ENCODE results near the gene UBA1. TPM values are rescaled to one million over a fixed set of nuclear protein-coding genes. Genes with fewer than 3 reads are reported as not detected.

Gene UBA1
- total RNA-seq (2016; rRNA removed; fragmentation: Illumina TruSeq; extraction: Trizol) (93.3 and 95.6 TPM in 2 replicates), polyA plus RNA-seq (2011; rRNA removed) (129 and 146 TPM in 2 replicates), polyA minus RNA-seq (2011; rRNA and poly(A)+ RNA removed; ENCODE audit: low replicate concordance) (280 and 721 TPM in 2 replicates), Bru-seq, nascent RNA (percentile 82 among the genes with signal in this experiment), BruChase-seq, experiment 1, labeled RNA remaining after a 6-hour chase (percentile 94 among the genes with signal in this experiment), BruChase-seq, experiment 2, labeled RNA remaining after a 2-hour chase (percentile 92 among the genes with signal in this experiment)
- 5.4 and 7.1 TPM in 2 replicates for total RNA-seq (2016; cell fraction: cytosol; rRNA removed; fragmentation: Illumina TruSeq; extraction: Trizol; ENCODE audit: low read depth)
- total RNA-seq (2016; cell fraction: insoluble cytoplasmic fraction; rRNA removed; fragmentation: Illumina TruSeq; extraction: Trizol), result 77.7 and 94.2 TPM in 2 replicates
- 18.1 and 19.1 TPM in 2 replicates for total RNA-seq (2016; cell fraction: membrane; rRNA removed; fragmentation: Illumina TruSeq; extraction: Trizol)
- total RNA-seq (2016; cell fraction: nucleus; rRNA removed; fragmentation: Illumina TruSeq; extraction: Trizol), result 55.6 and 61.3 TPM in 2 replicates
- polyA plus RNA-seq (2011; cell fraction: cytosol; rRNA removed), result 77.3 and 97.9 TPM in 2 replicates
- 223 and 227 TPM in 2 replicates for polyA plus RNA-seq (2011; cell fraction: nucleus; rRNA removed)
- 84.6 and 94.4 TPM in 2 replicates for polyA plus RNA-seq (2012)
- polyA plus RNA-seq (2016; cell fraction: cytosol; fragmentation: Illumina TruSeq; extraction: Trizol; ENCODE audit: low read depth), result 4.8 and 5.6 TPM in 2 replicates
- polyA plus RNA-seq (2016; cell fraction: insoluble cytoplasmic fraction; fragmentation: Illumina TruSeq; extraction: Trizol; ENCODE audit: low read depth), result 93.8 and 120 TPM in 2 replicates
- 10.0 and 13.0 TPM in 2 replicates for polyA plus RNA-seq (2016; cell fraction: membrane; fragmentation: Illumina TruSeq; extraction: Trizol; ENCODE audit: low read depth)
- 158 and 178 TPM in 2 replicates for polyA plus RNA-seq (2016; cell fraction: nucleus; fragmentation: Illumina TruSeq; extraction: Trizol; ENCODE audit: insufficient read depth, low read depth)
- polyA minus RNA-seq (2011; cell fraction: cytosol; rRNA and poly(A)+ RNA removed), result 69.7 and 70.1 TPM in 2 replicates
- 44.2 and 45.4 TPM in 2 replicates for polyA minus RNA-seq (2011; cell fraction: nucleus; rRNA and poly(A)+ RNA removed)
- long read RNA-seq, experiment 1, transcript UBA1-201 (26 exons, 3,559 nt), result major isoform, 26 of 74 reads
- long read RNA-seq, experiment 1, transcript UBA1-203 (26 exons, 3,466 nt), result minor isoform, 8 of 74 reads
- long read RNA-seq, experiment 1, partial matches to known transcripts, result 32 of 74 reads
- long read RNA-seq, experiment 1, other reads (novel, unspliced or antisense), result 7 of 74 reads
- long read RNA-seq, experiment 2, transcript UBA1-201 (26 exons, 3,559 nt), result major isoform, 95 of 336 reads
- long read RNA-seq, experiment 2, transcript UBA1-203 (26 exons, 3,466 nt), result minor isoform, 23 of 336 reads
- long read RNA-seq, experiment 2, partial matches to known transcripts, result 115 of 336 reads
- long read RNA-seq, experiment 2, other reads (novel, unspliced or antisense), result 102 of 336 reads

GRCh38 chrX:47193475-47194193 lies at the start of gene UBA1:
UBA1 (plus strand) TSS chrX:47193829; CDS start chrX:47198803, 4,974 bp downstream.
- Histone ChIP-seq H3K9ac (ENCODE audit: insufficient read depth, low read depth, low read length) (peak within 1 kb of the TSS; percentile 95), H3K4me2 (ENCODE audit: low read depth, low read length) (peak within 1 kb of the TSS; percentile 75), H3K9me3 (ENCODE audit: low read length) (no peaks in the 10 kb centered on the region), H3K4me1 (ENCODE audit: insufficient read depth, low read length) (peaks cover 56% of the 10 kb centered on the region), H3K4me3 (replicated peaks in 1 of 3; ENCODE audit: insufficient read depth in 1 of 3, low read depth in 2 of 3, low read length in 3 of 3) (peak within 1 kb of the TSS; percentile 68 to 83 (median 74)), H2AFZ (ENCODE audit: low read length) (no peak within 1 kb of the TSS), H3K27me3 (ENCODE audit: control insufficient read depth in 1 of 2, insufficient read depth in 2 of 2, low read length in 2 of 2) (no peaks in the 10 kb centered on the region; a peak in 1 of 5 replicates), H3K36me3 (replicated peaks in 1 of 2; ENCODE audit: control insufficient read depth in 1 of 2, insufficient read depth in 2 of 2, low read length in 2 of 2) (peaks cover 1 to 4% of the 10 kb centered on the region in 2 experiments; a peak in 2 of 5 replicates), H3K79me2 (ENCODE audit: insufficient read depth, low read length) (peaks cover 44% of the 10 kb centered on the region), H3K27ac (ENCODE audit: extremely low read length, insufficient read depth, low read length) (peak within 1 kb of the TSS; percentile 79), H4K20me1 (ENCODE audit: insufficient read depth, low read length) (peaks cover 6% of the 10 kb centered on the region)
- peak; percentile 90 for DNase-seq (ENCODE audit: low spot score)
- POLR2A ChIA-PET, result interaction anchor here (0.8 to 1.0 kb wide), 6 partner anchors 24 to 330 kb away, joined by 3 to 6 read pairs (median 3); partner anchors contain the start of gene USP11
- 10% methylated on average over 8 of the region's 50 CpGs for WGBS (ENCODE audit: low lambda C conversion rate)
- intact Hi-C loops (cut with micrococcal nuclease; ENCODE audit: unreplicated experiment) (loop anchor here (1.0 to 2.0 kb wide), 2 partner anchors 119 to 191 kb away; no protein-coding TSS in a partner anchor), in situ Hi-C loops (cut with HindIII; ENCODE audit: extremely low pct_ligation_motif_present, low pct_unique_long_range_greater_than_20kb) (loop anchor here (5.0 kb wide), 2 partner anchors 194 to 329 kb away; no protein-coding TSS in a partner anchor)
- CTCF ChIA-PET (ENCODE audit: low intra/inter-chr PET ratio, low total read pairs), result interaction anchor here (1.2 to 1.6 kb wide), 3 partner anchors 119 to 330 kb away, joined by 5 to 6 read pairs (median 5); no protein-coding TSS in a partner anchor
- ATAC-seq, result peak; percentile 72
- peak; percentile 90 for FAIRE-seq
- BruUV-seq (replicated peaks), result no TSS peak
- TF ChIP-seq PCBP2 (optimal IDR thresholded peaks at IDR 0.05; ENCODE audit: low read depth, low read length, poor library complexity, severe bottlenecking) (no peak), ZNF510 (CRISPR knock-in tag; IDR thresholded peaks at IDR 0.05; ENCODE audit: low read depth) (no peak), MATR3 (CRISPR knock-in tag; IDR thresholded peaks at IDR 0.05) (no peak), FOSL2 (CRISPR knock-in tag; IDR thresholded peaks at IDR 0.05) (peak; percentile 75), ZNF503 (CRISPR knock-in tag; IDR thresholded peaks at IDR 0.05) (no peak), CCAR2 (optimal IDR thresholded peaks at IDR 0.05; ENCODE audit: low read depth, low read length) (no peak), ZNF543 (CRISPR knock-in tag; IDR thresholded peaks at IDR 0.05) (no peak), TEF (CRISPR knock-in tag; IDR thresholded peaks at IDR 0.05) (no peak), ZNF362 (CRISPR knock-in tag; IDR thresholded peaks at IDR 0.05; ENCODE audit: borderline replicate concordance) (peak; percentile 26; the same call in 1 of the 2 replicates), NR2F6 (IDR thresholded peaks at IDR 0.05) (no peak), NR2F6 (CRISPR knock-in tag; IDR thresholded peaks at IDR 0.05) (no peak), ZNF138 (CRISPR knock-in tag; IDR thresholded peaks at IDR 0.05; ENCODE audit: low read depth) (no peak), ZNF740 (CRISPR knock-in tag; IDR thresholded peaks at IDR 0.05) (no peak)
